HG03135 (cell line): ENCODE measurements around the gene PIEZO1.

Experiments
- ATAC-seq: cut with Tn5 transposase; IDR thresholded peaks from one replicate; pipeline ENCODE4 v1.9.1; 2021; ENCODE audit warnings: mild to moderate bottlenecking, moderate library complexity; ENCODE audit not compliant: unreplicated experiment

Gene PIEZO1

DNA sequence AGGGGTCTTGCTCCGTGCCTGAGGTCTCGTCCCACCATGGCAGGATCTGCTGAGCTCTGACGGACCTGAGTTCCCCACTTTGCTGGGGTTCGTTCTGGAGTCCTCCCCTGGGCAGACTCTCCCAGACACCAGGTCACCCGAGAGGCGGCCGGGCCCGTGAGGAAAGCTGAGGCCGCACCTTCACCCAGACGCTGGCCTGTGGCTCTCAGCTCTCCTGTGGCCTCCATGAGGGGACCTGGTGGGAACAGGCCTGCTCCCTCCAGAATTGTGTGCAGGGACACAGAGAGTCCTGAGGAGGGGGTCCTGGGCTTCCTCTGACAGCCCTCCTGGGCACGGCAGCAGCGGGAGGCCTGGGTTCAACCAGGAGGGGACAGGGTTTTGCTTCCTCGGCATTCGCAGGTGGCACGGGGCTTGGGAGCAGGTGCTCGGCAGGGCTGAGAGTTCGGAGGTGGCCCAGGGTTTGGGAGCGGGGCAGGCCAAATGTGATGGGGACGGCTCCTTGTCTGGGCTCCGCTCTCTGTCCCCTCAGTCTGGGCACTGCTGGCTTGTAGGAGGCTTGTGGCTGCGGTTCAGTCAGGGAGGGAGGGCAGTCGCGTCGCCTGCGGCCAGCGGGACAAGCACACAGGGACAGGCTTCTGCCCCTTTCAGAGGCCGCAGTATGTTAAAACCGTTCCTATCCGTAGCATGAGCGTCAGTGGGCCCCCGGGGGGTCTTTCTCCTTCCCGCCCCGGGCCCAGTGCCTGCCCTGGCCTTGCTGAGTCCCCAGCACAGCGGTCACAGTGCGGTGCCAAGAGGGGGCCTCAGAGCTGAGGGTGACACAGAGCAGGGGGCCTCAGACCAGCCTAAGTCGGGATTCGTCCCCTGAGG lies 90.6 kb downstream of the PIEZO1 start:
- no peak for ATAC-seq

DNA sequence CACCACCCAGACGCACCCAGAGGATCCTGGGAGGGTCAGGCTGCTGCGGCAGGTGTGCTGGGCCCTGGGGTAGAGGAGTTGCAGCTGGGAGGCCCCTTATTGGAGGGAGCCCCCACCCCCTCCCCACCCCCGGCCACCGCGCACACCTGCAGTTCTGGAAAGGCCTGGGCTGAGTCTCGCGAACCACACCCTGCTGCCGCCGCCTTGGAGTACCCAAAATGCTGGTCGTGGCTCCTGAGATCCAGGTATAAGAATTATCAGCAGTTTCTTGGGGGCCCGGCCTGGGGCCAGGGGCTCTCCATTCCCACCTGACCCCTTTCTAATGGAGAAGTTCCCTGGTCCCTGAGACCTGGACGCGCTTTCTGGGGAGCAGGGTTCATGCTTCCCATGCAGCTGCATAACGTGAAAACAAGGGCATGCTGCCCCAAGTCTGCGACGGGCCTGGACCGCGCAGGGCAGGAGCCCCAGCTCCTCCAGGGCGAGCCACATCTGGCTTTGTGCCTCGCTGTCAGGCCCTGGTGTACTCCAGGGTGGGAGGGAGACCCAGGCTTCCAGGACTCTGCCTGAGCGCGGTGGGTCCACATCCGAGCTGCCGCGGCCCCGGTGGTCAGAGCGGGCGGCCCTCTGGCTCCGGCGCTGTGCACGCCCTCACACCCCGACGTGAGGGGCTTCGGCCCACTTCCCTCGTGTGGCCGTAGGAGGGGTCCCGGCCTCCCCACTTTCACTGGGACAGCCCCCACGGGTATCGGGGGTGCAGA lies 91.4 kb downstream of the PIEZO1 start:
- ATAC-seq = no peak

DNA sequence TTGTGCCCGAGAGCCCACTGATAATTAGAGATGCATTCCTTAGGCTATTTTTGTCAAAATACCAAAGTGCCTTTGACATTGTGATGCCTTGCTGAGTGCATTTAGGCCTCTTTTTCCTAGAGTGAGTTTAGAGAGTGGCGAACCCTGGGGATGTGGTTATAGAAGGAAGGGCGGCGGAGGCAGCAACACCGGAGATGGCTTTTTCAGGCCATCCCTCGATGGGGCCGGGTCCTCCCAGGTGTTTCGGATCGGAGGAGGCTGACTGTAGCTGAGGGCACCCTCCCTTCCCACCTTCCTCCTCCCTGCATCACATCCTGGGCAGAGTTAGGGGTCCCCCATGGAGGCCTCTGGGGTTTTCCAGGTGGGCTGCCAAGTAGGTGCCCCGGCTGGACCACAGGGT lies 92.2 kb downstream of the PIEZO1 start:
- ATAC-seq = no peak

DNA sequence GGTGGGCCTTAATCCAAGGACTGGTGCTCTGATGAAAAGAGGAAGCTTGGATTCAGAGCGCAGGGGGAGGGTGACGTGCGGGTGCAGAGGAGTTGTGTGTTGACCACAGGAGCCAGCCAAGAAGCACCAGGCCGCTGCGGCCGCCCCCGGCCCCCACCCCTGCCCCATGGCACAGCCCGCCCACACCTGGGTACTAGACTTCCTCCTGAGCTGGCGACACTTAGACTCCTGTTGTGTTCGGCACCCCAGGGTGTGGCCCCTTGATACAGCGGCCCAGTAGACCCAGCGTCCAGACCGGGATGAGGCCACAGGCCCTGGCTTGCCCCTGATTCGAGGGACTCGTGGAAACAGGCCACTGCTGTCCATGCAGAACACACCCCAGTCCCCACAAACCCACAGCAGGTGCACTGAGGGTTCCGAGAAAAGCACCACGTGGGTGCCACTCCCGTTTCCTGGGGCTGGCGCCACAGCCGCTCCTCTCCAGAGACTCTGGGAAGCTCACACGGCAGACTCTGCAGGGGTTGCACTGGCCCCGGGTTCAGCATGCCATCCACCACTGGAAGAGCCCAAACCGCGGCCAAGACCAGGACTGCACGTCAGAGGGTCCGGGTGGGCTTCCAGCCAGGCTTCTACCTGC lies 93.0 kb downstream of the PIEZO1 start:
- no peak for ATAC-seq

DNA sequence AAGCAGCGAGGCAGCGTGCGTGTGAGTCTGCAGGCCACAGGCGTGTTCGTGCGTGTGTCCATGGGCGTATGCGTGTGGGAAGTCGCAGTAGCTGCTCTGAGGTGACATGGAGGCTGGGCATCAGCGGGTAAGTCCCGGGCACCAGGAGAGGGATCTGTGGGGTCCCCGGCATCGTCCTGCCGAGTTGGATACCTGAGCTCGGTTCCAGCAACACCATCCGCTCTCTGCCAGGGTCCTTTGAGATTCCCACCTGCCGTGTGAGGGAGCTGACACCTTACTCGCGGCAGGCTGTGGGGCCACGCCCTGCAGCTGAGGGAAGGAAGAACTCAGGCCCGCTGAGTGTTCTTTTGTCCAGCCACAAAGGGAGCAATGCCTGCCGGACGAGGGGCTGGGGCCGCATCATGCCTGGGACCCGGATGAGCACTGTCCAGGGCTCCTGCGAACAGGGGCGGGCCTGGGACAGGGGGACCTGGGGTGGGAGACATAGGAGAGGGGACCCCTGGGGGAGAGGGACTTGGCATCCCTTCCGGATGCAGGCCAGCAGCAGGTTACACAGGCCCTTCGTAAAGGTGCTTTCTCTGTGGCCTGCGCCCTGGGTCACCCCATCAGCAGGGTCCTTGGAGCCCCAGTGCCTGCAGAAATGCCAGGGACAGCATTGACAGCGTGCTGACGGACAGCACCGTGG lies 93.7 kb downstream of the PIEZO1 start:
- ATAC-seq = no peak

DNA sequence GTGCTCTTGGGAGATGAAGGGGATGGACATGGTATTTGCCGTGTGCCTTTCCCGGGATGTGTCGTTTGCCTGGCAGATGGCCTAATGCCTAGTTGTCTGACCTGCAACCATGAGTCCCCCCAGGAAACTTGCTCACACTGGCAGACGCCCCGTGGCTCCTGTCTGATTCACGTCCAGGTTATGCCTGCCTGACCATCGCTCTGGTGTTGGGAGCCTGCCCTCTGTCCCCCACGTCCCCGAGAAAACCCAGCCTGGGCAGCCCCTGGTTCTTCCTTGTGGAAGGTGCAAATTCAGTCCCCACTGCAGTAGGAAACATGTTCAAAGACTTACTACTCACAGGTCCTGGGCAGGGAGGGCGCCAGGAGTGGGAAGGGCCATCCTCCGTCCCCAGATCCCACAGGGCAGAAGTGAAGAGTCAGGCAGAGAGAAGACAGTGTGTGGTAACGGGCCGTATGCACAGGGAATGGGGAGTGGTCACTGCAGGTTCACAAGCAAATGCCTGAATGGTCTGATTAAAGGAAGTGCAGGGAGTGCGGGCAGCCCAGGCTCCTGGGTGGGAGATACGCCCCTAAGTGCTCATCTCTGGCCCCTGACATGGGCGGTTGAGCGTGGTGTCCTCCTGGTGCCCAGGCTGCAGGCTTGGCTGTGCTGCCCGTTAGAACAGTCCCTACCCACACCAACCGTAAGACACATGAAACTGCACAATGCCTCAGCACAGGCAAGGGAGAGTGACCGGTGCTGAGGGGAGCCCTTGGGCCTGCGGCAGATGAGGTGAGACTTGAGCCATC lies 94.5 kb downstream of the PIEZO1 start:
- no peak for ATAC-seq

DNA sequence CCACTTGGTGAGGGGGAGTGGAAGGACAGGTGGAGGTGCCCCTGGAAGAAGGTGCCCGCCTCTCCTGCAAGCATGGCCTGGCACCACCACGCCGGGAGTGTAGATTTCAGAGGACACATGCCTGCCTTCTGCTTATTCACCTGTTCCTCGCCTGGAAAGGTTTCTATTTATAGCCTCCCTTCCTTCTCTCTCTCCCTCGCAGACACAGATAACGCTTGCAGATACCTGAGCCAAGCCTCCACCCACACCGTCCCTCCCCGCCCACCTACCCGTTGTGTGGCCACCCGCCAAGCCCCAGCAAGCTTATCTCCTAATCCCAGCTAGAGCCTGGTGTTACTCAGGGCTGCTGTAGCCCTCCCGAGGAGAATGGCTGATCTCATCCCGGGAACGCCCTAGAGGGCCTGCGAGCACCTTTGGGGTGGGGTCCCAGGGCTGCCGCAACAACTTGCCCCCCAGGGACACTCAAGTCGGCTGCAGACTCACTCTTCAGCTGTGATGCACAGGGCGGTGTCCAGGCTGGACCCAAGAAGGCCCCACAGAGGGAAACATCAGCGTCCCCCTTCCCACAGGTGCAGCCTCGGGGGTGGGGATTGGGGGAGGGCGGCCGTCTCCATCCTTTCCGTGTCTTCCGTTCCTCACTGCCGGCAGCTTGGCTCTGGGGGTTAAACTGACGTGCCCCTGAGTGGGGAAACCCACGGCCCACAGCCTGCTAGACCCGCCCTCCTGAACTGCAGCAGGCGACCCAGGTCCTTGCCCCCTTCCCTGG lies 96.8 kb downstream of the PIEZO1 start:
- ATAC-seq = no peak

DNA sequence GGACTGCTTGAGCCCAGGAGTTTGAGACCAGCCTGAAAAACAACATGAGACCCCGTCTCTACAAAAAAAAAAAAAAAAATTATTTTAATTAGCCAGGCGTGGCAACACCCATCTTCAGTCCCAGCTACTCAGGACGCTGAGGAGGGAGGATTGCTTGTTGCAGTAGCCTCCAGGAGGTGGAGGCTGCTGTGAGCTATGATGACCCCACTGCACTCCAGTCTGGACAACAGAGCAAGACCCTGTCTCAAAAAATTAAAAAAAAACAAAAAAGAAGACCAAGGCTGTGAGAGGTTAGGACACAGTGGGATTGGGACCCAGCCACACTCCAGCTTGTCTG lies 97.4 kb downstream of the PIEZO1 start:
- no peak for ATAC-seq

DNA sequence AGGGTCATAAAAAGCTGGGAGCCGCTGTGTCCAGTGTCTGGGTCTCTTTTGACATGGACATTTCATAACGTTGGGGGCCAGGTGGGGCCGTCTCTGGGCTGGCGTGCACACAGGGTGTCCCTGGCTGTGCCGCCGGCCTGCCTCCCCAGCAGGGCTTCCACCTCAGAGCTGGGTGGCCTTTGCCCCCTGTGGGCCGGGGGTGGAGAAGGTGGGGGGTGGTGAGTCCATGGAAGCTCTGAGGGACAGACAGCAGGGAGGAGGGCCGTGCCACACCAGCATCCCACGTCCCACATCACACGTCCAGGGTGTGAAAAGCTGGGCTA lies 97.8 kb downstream of the PIEZO1 start:
- no peak for ATAC-seq

DNA sequence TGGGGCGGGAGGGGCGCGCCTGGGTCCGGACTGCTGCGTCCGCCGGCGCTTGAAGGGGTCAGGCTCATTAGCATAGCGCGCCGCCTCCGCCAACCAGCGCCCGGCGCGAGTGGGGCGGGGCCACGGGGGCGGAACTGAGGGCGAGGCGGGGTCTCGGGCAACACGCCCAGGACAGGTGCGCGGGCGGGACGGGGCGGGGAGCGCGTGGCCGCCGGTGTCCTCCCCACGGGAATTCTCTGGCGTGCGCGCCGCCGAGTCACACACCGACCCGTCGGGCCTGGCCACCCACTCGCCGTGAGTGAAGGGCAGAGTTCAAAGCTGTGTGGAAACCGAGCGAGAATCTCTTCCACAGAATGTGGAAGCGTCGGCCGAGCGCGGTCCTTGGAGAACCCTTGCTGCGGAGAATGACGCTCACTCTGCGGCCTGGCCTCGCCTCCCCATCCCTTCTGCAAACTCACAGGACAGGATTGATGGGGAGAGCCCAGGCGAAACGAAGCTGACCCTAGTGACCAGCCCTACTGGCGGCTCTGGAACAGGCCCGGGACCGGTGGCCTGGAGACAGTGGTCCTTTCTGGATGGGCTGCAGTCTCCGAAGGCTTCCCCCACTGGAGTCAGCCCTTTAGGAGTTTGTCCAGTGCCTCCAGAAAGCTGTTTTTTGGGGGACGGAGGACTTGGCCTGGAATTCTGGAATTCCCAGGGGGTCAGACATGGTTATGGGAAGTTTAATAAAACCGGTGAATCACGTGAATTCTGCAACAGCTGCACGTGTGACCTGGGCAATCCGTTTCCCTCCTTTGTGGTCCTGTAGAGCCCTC lies 98.4 kb downstream of the PIEZO1 start, which contains the start of gene SNAI3:
SNAI3 (minus strand) TSS at position 69 of the 815 bp plus-strand sequence. CDS start 101 bp downstream, outside the sequence.
- ATAC-seq = peak; percentile 61

DNA sequence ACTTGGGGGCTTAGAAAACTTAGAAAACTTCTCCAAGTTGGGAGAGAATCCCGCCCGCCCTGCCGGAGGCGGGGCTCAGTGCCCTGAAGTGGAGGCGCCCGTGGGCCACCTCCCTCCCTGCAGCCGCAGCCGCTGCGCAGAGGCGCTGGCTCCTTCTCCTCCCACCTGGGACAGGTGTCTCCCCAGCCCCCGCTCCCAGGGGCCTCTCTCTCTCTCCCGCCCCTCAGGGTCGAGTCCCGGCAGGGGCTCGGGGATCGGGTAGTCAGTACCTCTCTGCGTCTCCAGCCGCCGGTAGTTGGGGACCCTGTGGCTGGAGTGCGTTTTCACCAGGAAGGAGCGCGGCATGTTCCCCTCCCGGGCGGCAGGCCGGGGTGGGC lies 99.0 kb downstream of the PIEZO1 start:
- no peak for ATAC-seq

DNA sequence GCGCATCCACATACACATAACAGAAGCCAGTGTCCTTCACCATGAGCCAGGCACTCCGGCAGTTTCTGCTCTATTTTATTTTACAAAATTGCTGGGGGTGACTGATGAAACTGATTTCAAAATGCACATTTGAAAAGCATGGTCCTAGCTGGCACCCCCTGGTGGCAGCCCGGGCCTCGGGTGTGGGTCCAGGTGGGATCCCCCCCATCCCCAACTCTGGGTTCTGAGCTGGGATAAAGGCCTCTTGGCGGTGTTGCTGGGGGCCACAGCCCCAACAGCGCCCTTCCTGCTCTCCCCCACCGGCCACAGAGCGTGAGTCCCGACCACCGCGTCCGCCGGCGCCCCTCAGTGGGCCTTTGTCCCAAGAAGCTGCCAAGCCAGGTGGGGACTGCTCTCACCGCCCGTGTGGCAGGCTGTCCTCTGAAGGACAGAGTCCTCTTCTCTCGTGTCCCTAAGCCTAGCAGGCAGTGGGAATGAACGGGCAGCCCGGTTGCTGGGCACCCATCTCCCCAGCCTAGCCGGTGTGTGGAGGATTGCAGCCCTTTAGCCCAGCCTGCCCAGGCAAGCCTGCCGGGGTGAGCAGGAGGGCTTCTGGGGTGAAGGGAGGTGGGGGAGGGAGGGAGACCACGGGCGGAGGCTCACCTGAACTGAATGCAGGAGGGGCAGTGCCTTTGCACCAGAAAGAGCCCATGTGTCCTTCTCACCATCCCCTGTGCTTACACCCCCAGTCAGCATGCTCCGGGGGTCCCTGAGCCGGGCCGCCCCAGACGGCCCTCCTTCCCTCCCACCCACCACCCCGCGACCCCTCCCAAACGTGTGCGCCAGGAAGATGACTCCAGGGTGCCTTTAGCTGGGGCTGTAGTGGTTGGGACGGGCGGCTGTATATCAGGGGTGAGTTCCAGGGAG lies 99.6 kb downstream of the PIEZO1 start:
- ATAC-seq = no peak

DNA sequence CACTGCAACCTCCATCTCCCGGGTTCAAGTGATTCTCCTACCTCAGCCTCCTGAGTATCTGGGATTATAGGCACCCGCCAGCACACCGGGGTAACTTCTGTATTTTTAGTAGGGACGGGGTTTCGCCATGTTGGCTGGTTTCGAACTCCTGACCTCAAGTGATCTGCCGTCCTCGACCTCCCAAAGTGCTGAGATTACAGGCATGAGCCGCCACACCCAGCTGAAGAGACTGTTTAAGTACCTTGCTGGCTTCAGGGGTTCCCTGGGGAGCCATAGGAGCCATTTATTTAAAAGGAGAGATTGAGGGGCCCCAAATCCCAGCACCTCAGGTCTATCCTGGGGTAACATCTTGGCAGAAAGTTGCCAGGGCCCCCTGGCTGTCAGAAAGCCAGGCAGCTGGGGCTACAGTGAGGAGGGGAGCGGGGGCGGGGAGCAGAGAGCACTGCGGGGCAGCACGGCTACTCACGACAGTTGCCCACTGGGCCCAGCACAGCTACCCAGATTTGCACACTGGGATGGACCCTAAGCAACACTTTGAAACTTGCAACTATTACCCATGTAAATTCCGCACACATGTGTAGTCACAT lies 100.4 kb downstream of the PIEZO1 start:
- no peak for ATAC-seq

DNA sequence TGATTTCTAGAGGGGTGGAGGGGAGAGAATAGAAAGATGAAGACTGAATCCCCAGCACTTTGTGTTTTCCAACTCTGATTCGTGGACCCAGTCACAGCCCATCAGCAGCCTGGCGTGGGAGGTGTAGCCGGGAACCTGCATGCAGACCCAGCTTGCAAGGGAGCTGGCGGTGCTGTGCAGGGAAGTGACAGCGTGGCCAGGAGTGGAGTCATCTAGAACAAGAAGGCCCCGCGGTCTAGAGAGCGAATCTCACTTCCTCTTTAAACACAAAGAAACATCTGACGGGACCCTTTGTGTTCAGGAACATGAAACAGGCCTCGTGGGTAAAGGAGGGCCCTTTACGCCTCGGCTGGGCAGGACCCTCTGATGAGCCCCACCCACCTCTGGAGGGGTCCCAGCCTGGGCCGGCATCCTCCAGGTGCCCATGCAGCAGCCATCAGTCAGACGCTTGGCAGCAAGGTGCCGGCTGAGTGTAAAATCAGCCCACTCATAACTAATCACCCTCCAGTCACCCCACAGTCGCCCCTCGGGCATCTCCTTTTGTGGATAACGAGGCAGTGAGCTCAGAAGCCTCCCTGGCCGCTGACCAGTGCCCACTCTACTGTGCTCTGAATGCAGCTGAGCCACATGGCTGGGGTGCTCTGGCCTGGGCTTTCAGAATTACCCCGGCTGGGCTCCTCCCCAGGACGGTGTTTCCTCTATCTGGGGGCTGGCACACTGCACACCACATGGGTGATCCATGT lies 103.1 kb downstream of the PIEZO1 start:
- ATAC-seq = peak; percentile 67

DNA sequence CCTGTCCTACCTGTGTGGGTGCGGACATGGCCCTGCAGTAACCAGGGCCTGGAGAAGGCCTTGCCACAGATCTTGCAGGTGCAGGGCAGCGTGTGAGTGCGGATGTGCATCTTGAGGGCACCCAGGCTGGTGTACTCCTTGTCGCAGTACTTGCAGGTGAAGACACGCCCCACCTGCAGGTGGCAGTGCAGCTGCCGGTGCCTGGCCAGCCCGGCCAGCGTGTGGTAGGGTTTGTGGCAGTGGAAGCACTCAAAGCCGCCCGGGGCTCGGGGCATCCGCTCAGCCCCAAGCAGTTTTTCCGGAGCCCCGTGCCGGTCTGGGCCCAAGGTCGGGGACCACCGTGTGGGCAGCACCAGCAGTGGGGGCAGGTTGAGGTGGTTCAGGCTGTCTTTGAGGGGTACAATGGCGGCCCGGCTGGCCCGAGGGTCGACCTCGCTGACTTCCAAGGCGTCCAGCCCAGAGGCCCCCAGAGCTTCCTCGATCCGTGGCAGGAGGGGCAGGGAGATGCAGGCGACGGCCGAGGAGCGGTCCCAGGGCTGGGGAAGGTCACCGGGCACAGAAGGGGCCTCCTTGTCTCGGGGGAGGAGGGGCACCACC lies 103.8 kb downstream of the PIEZO1 start:
- ATAC-seq = no peak

DNA sequence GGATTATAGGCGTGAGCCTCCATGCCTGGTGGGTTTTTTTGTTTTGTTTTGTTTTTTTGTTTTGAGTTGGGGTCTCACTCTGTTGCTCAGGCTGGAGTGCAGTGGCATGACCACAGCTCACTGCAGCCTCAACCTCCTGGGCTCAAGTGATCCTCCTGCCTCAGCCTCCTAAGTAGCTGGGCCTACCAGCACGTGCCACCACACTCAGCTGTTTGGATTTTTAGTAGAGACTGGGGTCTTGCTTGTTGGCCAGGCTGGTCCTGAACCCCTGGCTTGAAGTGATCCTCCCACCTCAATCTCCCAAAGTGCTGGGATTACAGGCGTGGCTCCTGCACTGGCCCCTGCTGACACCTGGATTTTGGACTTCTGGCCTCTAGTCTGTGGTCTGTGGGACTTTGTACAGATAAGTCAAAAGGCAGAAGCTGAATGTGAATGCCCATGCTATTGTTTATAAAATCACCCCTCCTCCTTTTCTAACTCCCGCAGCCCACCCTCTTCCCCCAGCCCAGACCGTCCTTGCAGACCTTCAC lies 104.4 kb downstream of the PIEZO1 start:
- no peak for ATAC-seq
